ENCODE measurements around the gene GOLGA5.

- no peak for TF ChIP-seq EZH2 (IDR thresholded peaks at IDR 0.05; ENCODE audit: insufficient read depth, poor library complexity, severe bottlenecking)
- TF ChIP-seq EZH2phosphoT487 (IDR thresholded peaks at IDR 0.05; ENCODE audit: insufficient read depth, low read depth) = no peak
Measured at GRCh38 chr14:92880851-92881250, 86.7 kb downstream of the GOLGA5 start.

Measured in GM23248 (cell line).